ENCODE results near the gene ZNF296. TPM values are rescaled to one million over a fixed set of nuclear protein-coding genes. Genes with fewer than 3 reads are reported as not detected.

Gene ZNF296
- total RNA-seq, 1 experiment from 2014 or later: not detected

GRCh38 chr19:45074744-45075300 lies 1.5 kb downstream of the ZNF296 start:
- Histone ChIP-seq H3K4me3 (peak overlapping the region; percentile 53), H3K9me3 (no peaks in the 10 kb centered on the region), H3K27me3 (no peaks in the 10 kb centered on the region), H3K36me3 (peaks cover 25% of the 10 kb centered on the region)
- DNase-seq: no peak

- Histone ChIP-seq H3K36me3 (peaks cover 48% of the 10 kb centered on the region), H3K9me3 (no peaks in the 10 kb centered on the region), H3K27me3 (no peaks in the 10 kb centered on the region), H3K4me3 (no peak overlapping the region)
- DNase-seq: no peak
These were observed 4.1 kb downstream of the ZNF296 start for GRCh38 chr19:45071969-45072790.

- no peaks in the 10 kb centered on the region for H3K9me3 ChIP-seq
- no peaks in the 10 kb centered on the region for H3K27me3 ChIP-seq
- H3K4me3 ChIP-seq: no peak overlapping the region
- peaks cover 54% of the 10 kb centered on the region for H3K36me3 ChIP-seq
- no peak for DNase-seq
These were observed 4.7 kb downstream of the ZNF296 start for GRCh38 chr19:45071545-45071938.

GRCh38 chr19:45070861-45071544 lies 5.3 kb downstream of the ZNF296 start:
- H3K27me3 ChIP-seq: no peaks in the 10 kb centered on the region
- DNase-seq: no peak
- no peak overlapping the region for H3K4me3 ChIP-seq

GRCh38 chr19:45070214-45070613 lies 6.1 kb downstream of the ZNF296 start:
- DNase-seq: no peak
- H3K27me3 ChIP-seq: no peaks in the 10 kb centered on the region
- H3K9me3 ChIP-seq: no peaks in the 10 kb centered on the region
- no peak overlapping the region for H3K4me3 ChIP-seq
- H3K36me3 ChIP-seq: peaks cover 59% of the 10 kb centered on the region

More at GRCh38 chr19:45070861-45071544, 5.3 kb downstream of the ZNF296 start:
- H3K9me3 ChIP-seq: no peaks in the 10 kb centered on the region
- H3K36me3 ChIP-seq: peaks cover 54% of the 10 kb centered on the region

GRCh38 chr19:45069056-45069455 lies 7.2 kb downstream of the ZNF296 start:
- Histone ChIP-seq H3K27me3 (no peaks in the 10 kb centered on the region), H3K9me3 (no peaks in the 10 kb centered on the region), H3K4me3 (no peak overlapping the region), H3K36me3 (peaks cover 66% of the 10 kb centered on the region)
- peak; percentile 55 for DNase-seq

GRCh38 chr19:45068041-45068440 lies 8.2 kb downstream of the ZNF296 start:
- Histone ChIP-seq H3K9me3 (no peaks in the 10 kb centered on the region), H3K27me3 (no peaks in the 10 kb centered on the region), H3K36me3 (peaks cover 73% of the 10 kb centered on the region), H3K4me3 (no peak overlapping the region)
- no peak for DNase-seq

GRCh38 chr19:45066921-45067661 lies 9.2 kb downstream of the ZNF296 start:
- Histone ChIP-seq H3K36me3 (peaks cover 78% of the 10 kb centered on the region), H3K4me3 (no peak overlapping the region), H3K9me3 (no peaks in the 10 kb centered on the region), H3K27me3 (no peaks in the 10 kb centered on the region)
- DNase-seq: no peak

- Histone ChIP-seq H3K4me3 (no peak overlapping the region), H3K27me3 (no peaks in the 10 kb centered on the region), H3K36me3 (peaks cover 80% of the 10 kb centered on the region), H3K9me3 (no peaks in the 10 kb centered on the region)
- DNase-seq: no peak
These were observed 12.2 kb downstream of the ZNF296 start for GRCh38 chr19:45063851-45064801.

- Histone ChIP-seq H3K9me3 (no peaks in the 10 kb centered on the region), H3K36me3 (peaks cover 81% of the 10 kb centered on the region), H3K4me3 (no peak overlapping the region), H3K27me3 (no peaks in the 10 kb centered on the region)
- no peak for DNase-seq
These were observed 14.3 kb downstream of the ZNF296 start for GRCh38 chr19:45061965-45062364.

- Histone ChIP-seq H3K27me3 (no peaks in the 10 kb centered on the region), H3K9me3 (no peaks in the 10 kb centered on the region), H3K4me3 (no peak overlapping the region), H3K36me3 (peaks cover 91% of the 10 kb centered on the region)
- peak; percentile 67 for DNase-seq
These were observed 16.9 kb downstream of the ZNF296 start for GRCh38 chr19:45059258-45059965.

GRCh38 chr19:45058622-45059159 lies 17.6 kb downstream of the ZNF296 start:
- no peak for DNase-seq
- Histone ChIP-seq H3K9me3 (no peaks in the 10 kb centered on the region), H3K36me3 (peaks cover 96% of the 10 kb centered on the region), H3K4me3 (no peak overlapping the region), H3K27me3 (no peaks in the 10 kb centered on the region)

GRCh38 chr19:45057444-45057843 lies 18.8 kb downstream of the ZNF296 start:
- Histone ChIP-seq H3K4me3 (no peak overlapping the region), H3K36me3 (peaks cover 98% of the 10 kb centered on the region), H3K27me3 (no peaks in the 10 kb centered on the region), H3K9me3 (no peaks in the 10 kb centered on the region)
- no peak for DNase-seq

GRCh38 chr19:45056831-45057230 lies 19.4 kb downstream of the ZNF296 start:
- no peaks in the 10 kb centered on the region for H3K27me3 ChIP-seq
- H3K36me3 ChIP-seq: peaks cover 96% of the 10 kb centered on the region
- H3K4me3 ChIP-seq: no peak overlapping the region
- DNase-seq: no peak
- H3K9me3 ChIP-seq: no peaks in the 10 kb centered on the region

GRCh38 chr19:45051929-45052579 lies 24.2 kb downstream of the ZNF296 start:
- Histone ChIP-seq H3K36me3 (peaks cover 75% of the 10 kb centered on the region), H3K4me3 (no peak overlapping the region), H3K27me3 (no peaks in the 10 kb centered on the region), H3K9me3 (no peaks in the 10 kb centered on the region)
- DNase-seq: no peak
